Measurements from ENCODE around the gene TMEM8B.

TMEM8B gene, protein sequence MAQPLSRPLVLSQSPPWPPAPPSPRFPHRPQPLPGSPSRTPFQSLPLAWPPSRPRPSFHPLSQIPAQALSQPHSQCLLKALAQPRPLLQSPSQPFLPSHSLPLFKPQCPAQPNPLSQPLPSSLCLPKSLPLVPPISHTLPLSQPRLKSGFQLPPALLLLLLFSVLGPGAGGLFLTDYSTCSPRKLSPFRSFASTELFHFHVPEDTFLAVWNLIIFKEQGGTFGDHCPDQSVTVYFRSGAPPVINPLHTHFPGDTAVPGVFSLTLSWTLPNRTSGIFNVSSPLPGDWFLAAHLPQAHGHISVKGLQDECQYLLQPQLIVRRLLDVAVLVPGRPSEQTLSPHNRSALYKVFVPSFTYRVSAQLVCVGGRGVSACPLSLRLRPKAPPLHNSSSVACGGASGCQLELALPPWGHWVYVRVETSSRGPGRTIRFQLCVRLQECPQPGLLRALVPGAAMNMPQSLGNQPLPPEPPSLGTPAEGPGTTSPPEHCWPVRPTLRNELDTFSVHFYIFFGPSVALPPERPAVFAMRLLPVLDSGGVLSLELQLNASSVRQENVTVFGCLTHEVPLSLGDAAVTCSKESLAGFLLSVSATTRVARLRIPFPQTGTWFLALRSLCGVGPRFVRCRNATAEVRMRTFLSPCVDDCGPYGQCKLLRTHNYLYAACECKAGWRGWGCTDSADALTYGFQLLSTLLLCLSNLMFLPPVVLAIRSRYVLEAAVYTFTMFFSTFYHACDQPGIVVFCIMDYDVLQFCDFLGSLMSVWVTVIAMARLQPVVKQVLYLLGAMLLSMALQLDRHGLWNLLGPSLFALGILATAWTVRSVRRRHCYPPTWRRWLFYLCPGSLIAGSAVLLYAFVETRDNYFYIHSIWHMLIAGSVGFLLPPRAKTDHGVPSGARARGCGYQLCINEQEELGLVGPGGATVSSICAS

GRCh38 chr9:35829084-35829763, at the start of gene TMEM8B:
TMEM8B (plus strand) TSS chr9:35829228; CDS start chr9:35829448, 220 bp downstream.
- ATAC-seq, result peak; percentile 94

- ATAC-seq, result no peak
Measured at GRCh38 chr9:35781066-35781465, 48.0 kb upstream of the TMEM8B start.

DNA sequence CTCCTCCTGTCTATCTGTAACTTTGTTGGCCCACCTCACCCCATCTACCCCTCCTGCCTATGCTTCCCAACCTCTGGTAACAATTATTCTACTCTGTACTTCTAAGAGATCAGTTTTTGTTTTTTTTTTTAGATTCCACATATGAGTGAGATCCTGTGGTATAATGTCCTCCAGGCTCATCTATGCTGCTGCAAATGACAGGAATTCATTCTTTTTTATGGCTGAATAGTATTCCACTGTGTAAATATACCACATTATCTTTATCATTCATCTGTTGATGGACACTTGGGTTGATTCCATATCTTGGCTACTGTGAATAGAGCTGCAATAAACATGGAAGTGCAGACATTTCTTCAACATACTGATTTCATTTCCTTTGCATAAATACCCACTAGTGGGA, 45.6 kb upstream of the TMEM8B start:
- ATAC-seq, result no peak

DNA sequence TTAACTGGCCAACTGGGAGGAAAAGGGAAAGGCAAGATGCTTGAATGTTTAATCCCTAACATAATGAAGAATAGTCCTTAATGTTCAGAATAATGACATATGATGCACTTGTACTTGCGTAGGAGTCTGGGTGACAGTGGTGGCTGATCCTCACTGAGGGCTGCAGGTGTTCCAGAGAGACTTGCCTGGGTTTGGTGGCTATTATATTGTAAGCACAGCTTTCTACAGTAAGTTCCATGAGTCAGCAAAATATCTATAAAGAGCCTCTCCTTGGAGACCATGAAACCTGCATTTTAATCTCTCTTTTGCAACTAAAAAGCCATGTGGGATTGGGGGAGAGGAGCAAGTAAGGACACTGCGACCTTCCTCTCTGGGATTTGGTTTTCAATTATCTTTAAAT, 39.5 kb upstream of the TMEM8B start:
- no peak for ATAC-seq

GRCh38 chr9:35790025-35790384, 39.0 kb upstream of the TMEM8B start:
- no peak for ATAC-seq

DNA sequence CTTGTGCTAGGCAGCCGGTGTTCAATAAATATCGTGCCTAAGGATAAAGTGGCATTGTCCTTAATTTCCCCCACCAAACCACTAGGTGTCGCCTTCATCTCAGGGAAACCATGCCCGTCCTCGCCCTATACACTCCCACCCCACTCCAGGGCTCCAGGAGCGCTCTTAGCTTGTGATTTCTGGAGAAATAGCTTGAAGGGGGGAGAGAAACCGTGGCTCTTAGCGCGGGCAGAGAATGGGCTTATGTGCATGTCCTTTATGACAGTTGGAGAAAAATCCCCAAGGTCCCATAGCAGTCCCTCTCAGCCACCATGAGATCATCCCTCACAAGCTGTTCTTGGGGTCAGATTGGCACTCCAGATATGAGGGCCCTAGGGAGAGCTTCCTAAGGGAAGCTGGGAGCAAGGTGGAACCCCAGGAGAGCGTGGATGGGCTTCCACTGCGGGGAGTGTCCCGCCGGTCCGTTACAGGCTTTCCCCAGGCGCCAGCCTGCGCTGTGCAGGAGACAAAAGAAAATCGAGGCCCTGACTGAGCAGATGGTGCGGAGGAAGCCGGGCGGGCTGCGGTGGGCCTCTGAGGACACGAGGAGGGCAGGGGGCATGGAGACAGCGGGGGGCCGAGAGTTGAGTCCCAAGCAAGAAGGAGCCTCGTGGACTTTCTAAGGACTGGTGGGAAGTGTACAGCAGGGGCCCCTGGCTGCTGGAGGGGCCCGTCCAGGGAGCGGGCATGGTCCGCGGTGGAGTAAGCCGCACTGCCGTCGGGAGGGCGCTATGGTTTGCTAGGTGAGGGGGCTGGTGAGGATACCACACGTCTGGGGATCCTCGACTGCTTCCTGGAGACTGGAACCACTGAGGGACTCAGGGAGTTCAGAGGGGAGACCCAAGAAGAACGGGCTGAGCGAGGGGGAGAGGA, 38.4 kb upstream of the TMEM8B start:
- ATAC-seq, result peak; percentile 80 to 90

GRCh38 chr9:35791297-35791921, 37.6 kb upstream of the TMEM8B start, which contains the start of gene NPR2:
NPR2 (plus strand) TSS chr9:35791591; CDS start chr9:35792409, 818 bp downstream.
- no peak for ATAC-seq

- ATAC-seq, result no peak
Measured at GRCh38 chr9:35792024-35792813, 36.8 kb upstream of the TMEM8B start.

GRCh38 chr9:35792826-35793225, 36.2 kb upstream of the TMEM8B start:
- no peak for ATAC-seq

GRCh38 chr9:35793461-35793860, 35.6 kb upstream of the TMEM8B start:
- no peak for ATAC-seq

- ATAC-seq, result no peak
Measured at GRCh38 chr9:35795695-35796094, 33.3 kb upstream of the TMEM8B start.

- no peak for ATAC-seq
Measured at GRCh38 chr9:35797311-35798109, 31.5 kb upstream of the TMEM8B start.

GRCh38 chr9:35798658-35799374, 30.2 kb upstream of the TMEM8B start:
- ATAC-seq, result peak; percentile 99

GRCh38 chr9:35800530-35800929, 28.5 kb upstream of the TMEM8B start:
- no peak for ATAC-seq

DNA sequence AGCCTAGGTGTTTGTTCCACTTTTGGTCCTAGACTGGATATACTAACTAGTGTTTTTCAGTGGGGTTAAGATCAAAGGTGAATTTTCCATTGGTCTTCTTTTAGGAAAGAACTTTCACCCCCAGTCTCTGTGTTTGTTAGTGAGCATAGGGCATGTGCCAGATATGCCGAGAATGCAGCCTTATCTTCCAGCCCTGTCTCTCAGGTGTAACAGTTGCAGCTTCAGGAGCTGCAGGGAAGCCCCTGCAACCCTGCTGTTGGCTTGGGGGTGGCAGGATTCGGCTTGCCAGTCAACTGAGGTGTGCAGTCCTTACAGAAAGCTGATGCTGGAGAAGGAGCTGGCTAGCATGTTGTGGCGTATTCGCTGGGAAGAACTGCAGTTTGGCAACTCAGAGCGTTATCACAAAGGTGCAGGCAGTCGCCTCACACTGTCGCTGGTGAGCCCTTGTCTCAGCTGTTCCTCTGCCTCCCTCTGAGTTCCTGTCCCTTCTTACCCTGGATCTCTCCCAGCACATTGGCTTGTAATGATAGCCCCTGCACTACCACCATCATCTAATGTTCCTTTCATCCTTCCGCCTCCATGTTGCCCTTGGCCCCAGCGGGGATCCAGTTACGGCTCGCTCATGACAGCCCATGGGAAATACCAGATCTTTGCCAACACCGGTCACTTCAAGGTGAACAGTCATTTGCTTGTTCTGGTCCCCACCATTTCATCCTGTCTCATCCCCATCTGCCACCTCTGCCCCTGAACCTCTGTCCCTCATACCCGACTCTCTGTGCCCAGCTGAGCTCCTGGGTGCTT, 27.5 kb upstream of the TMEM8B start:
- ATAC-seq, result no peak

- ATAC-seq, result no peak
Measured at GRCh38 chr9:35806101-35806500, 22.9 kb upstream of the TMEM8B start.

DNA sequence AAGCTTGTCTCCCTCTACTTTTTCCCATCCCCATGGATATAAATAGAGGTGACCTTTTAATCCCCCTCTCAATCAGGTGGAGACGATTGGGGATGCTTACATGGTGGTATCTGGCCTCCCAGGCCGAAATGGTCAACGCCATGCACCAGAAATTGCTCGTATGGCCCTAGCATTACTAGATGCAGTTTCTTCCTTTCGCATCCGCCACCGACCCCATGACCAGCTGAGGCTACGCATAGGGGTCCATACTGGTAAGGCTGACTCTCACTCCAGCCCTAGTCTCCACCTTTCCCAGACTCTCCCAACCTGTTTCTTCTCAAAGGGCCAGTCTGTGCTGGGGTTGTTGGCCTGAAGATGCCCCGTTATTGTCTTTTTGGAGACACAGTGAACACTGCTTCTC, 20.6 kb upstream of the TMEM8B start:
- ATAC-seq, result no peak

DNA sequence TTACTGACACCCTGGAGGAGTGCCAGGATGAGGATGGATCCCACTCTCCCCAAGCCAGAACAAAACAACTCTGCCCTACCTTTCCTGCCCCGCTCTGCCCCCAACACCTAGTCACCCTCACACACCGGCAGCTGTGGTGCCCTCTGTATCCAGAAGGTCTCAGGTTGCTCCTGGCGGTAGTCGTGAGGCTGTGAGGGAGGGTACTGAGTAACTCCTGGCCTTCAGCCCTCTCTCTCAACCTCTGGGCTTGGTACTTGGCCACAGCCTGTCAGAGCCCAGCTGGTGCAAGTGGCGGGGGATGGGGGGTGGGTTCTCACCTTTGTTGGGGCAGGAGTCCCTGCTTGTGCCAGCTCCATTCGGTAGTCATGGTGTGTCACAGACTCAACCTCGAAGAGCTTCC, 18.9 kb upstream of the TMEM8B start:
- no peak for ATAC-seq
